Testis (tissue), 2 donors: ENCODE data around the gene RNASE8.

ENCODE experiments used
- CTCF ChIP-seq, 3 experiments: fragments of 450-650 bp in 2 of 3; fragments of 200-600 bp in 1 of 3; sonication (generic) in 1 of 3; IDR thresholded peaks; one replicate each; pipeline ENCODE4 v1.5.1; 2016 to 2019; ENCODE audit warnings: antibody characterized with exemption in 3 of 3, mild to moderate bottlenecking in 2 of 3, moderate library complexity in 1 of 3
- POLR2A ChIP-seq: fragments of 450-650 bp; IDR thresholded peaks from one replicate; pipeline ENCODE4 v1.6.1; 2017; ENCODE audit warnings: antibody characterized with exemption, mild to moderate bottlenecking, moderate library complexity

- TF ChIP-seq POLR2A (no peak), CTCF (IDR thresholded peaks at IDR 0.05) (no peak)
Observed at GRCh38 chr14:21032326-21033132, 25.1 kb upstream of the RNASE8 start.
